HG03025 (cell line): Measurements from ENCODE around the gene TM4SF18.
"Not testable (repeated sequence)": the region's sequence is repeated elsewhere in the genome, so short reads cannot be mapped to it uniquely, and the experiment has no call there.

Source experiments
- ATAC-seq: cut with Tn5 transposase; IDR thresholded peaks from one replicate; pipeline ENCODE4 v1.9.1; 2021; ENCODE audit warnings: mild to moderate bottlenecking, moderate library complexity; ENCODE audit not compliant: unreplicated experiment, low FRiP score

Gene TM4SF18

DNA sequence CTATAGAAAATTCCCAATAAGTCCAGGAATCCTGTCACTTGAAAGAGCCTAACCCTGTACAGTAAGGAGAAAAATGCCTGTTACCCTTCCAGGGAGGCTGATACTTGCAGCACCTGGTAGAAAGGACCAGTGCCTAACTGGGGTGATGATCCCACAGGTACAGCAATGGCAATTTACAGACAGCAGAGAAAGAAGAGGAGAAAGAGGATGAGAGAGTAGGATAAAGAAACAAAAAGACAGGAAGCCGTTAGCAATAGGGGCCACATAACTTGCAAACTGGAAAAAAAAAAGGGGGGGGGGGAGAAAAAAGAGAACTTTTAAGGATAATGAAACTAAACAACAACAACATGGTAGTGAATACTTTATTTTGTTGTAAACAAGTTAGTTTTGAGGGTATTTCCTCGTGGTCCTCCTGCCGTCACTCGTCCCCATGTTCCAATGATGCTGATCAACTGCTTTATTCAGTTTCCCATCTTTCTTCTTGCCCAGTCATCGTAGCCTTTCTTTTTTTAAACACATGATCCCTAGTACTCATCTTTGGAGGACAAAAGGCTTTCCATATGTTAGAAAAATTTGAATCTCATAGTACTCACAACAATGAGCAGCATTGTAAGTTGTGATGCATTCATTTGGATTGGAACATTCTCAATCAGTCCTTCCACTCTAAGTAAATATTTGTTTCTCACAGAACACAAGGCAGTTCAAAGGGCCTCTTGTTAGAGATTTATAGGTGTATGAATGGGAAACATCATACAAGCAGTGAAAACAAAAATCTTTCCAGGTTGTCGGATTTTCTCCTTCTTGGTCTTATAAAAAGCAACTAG lies 35.5 kb upstream of the TM4SF18 start:
- no peak for ATAC-seq

DNA sequence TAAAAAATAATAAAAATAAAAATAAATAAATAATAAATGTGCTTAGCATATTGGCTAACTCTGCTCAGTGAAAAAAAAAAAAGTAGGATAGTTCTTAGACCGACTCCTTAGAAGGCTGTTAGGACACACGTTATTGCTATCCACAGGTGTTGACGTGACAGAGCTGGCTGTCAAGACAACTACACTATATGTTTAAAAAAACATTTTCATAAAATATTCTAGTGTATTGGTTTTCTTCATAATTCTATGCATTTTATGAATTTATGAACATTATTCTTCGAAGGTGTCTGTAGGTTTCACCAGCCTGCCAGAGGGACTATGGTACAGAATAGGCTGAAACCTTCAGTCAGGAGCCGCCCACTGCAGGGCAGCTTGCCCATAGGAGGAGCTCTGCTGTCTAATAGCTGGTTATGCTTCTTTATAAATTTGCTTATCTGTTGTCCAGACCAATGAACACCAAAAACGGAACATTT lies 34.8 kb upstream of the TM4SF18 start:
- ATAC-seq: no peak

DNA sequence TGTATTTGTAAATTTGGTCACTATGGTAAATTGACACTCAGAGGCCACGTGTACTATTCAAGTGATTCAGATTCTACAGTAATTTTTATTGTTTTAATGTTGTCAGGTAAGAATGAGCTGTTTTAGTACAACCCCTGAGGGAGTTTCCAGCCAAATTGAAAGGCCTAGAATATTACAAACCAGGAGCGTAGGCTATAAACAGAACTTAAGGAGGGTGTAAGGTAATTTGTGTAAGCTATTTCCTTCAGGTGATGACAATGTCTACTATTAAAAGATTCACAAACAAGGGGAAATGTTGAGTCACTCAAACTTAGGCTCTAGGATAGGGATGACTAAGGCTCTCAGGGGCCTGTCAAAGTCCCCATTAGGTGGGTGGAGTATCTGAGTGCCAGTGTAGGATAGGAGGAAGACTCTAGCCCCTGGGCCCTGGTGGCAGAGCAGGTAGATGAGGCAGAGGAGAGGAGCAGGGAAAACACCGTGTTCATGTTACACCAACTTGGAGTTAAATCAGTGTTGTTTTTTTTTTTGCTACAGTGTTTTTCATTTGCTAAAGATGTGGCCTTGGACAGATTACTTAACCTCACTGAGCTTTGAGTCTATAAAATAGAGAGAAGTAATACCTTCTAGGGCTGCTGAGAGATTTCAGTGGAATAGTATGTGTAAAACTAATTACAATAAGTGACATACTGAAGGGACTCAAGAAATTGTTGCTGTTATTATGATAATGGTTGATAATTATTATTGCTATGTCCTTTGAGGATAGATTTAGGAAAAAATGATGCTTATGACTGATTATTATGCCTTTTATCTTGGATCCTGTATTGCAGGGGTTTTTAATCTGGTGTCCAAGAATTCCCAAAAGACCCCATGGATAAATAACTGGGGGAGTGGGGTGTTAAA lies 33.8 kb upstream of the TM4SF18 start:
- no peak for ATAC-seq

- no peak for ATAC-seq
Observed at GRCh38 chr3:149366031-149366430, 32.6 kb upstream of the TM4SF18 start.

DNA sequence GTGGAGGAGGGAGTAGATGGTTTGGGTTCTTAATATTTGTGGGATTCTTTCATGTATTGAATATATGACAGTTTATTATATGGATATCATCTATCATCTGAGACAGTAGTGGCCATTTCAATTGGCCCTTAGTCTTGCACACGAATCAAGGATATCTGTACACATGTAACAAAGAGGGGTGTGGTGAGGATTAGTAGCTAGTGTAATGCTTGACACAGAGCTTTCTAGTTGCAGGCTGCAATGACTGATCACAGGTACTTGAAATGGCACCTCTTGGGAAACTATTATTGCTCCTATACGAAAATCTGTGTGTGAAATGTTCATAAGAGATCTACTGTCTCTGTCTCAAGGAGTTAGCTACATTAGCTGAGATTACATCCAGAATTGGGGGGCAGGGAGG lies 31.2 kb upstream of the TM4SF18 start:
- ATAC-seq: no peak

- no peak for ATAC-seq
Observed at GRCh38 chr3:149363053-149363452, 29.6 kb upstream of the TM4SF18 start.

- ATAC-seq: no peak
Observed at GRCh38 chr3:149362366-149362765, 28.9 kb upstream of the TM4SF18 start.

DNA sequence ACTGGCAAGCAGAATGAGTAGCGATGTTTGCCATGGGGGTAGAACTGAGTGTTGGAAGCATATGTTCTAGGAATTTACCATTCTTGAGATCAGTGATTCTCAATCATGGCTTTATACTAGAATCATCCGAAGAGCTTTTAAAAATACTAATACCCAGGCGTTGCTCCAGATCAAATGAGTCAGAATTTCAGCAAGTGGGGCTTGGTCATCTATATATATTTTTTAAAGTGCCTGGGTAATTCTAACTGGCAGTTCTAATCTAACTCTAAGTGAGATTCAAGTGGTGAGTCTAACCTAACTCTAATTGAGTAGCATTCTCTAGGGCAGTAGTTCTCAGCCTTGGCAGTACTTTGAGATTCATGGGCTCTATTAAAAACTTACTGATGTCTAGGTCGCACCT lies 23.2 kb upstream of the TM4SF18 start:
- no peak for ATAC-seq

DNA sequence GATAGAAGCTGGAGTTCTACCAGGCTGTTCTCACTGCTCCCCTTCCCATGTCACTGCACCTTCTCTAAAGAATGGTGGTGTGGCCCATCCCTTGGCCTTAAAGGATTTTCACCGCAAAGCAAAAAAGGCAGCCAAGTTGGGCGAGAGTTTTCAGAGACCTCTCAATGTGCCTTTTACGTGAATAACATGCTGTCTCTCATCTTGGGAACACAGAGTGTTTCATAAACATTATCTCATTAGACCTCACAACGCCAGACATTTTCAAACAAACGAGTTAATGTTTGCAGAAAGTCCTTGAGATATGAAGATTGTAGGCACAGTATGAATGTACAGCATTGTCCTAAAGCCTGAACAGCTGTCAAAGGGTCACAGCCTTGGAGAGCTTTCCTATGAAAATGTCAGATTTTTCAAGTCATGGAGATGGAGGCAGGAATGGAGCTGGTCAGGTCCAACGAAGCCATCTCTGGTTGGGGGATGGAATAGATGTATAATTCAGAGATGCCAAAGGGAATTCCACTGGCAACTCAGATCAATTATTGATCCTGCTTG lies 22.7 kb upstream of the TM4SF18 start:
- no peak for ATAC-seq

- no peak for ATAC-seq
Observed at GRCh38 chr3:149353581-149354184, 20.2 kb upstream of the TM4SF18 start.

DNA sequence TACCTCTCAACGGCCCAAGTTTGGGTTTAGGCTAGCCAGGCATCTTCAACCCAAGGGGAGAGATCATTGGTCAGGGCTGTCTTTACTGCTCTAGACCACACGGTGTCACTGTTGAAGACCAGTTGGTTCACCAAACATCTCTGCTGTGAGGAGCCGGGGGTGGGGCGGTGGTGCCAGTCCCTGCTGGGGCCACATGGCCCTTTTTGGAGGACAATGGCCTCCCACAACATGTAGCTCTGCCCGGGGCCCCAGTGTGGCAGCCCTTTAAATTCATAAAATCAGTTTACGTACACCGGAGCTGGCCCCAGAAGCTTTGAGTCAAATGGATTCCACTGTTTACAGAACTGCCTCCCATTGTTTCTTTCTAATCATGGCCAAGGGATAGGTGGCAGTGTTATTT lies 19.1 kb upstream of the TM4SF18 start:
- peak; percentile 74 for ATAC-seq

DNA sequence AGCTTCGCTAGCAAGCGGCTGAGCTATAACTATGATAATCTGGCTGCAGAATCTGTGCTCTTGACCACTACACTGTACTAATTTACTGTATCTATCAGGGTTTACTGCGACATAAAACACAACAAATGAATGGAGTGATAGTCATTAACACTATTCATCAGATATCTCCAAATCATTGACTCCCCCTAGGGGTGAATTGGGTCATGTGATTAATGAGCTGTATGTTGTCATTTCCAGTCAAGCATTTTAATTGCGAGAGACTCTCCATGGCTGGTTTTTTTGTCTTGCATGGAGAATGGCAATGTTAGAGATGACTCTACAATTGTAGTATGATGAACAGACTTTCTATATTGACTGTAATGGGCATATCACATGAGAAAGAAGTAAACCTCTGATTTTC lies 10.5 kb upstream of the TM4SF18 start:
- no peak for ATAC-seq

GRCh38 chr3:149342413-149343380 lies 9.3 kb upstream of the TM4SF18 start:
- no peak for ATAC-seq

- ATAC-seq: no peak
Observed at GRCh38 chr3:149340310-149340933, 7.0 kb upstream of the TM4SF18 start.

DNA sequence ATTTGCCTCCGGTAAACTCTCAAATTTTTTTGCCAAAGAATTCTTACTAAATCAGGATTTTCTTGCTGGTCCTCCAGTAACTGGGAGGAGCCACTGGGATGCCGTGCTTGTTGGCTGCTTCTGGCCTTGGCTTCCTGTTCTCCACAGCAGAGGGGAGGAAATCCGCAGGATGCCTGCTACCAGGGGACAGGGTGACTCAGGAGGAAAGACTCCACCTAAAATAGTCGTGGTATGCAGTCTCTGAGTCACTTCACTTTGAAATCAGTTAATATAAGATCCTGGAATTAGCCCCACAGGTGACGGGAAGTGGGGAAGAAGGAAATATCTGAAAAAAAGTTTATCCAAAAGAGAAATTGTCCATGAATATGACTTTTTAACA lies 6.5 kb upstream of the TM4SF18 start:
- ATAC-seq: no peak

DNA sequence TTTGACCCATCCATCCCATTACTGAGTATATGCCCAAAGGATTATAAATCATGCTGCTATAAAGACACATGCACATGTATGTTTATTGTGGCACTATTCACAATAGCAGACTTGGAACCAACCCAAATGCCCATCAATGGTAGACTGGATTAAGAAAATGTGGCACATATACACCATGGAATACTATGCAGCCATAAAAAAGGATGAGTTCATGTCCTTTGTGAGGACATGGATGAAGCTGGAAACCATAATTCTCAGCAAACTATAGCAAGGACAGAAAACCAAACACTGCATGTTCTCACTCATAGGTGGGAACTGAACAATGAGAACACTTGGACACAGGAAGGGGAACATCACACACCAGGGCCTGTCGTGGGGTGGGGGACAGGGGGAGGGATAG lies 4.0 kb upstream of the TM4SF18 start:
- ATAC-seq: not testable (repeated sequence)

GRCh38 chr3:149336925-149337324 lies 3.5 kb upstream of the TM4SF18 start:
- ATAC-seq: no peak

DNA sequence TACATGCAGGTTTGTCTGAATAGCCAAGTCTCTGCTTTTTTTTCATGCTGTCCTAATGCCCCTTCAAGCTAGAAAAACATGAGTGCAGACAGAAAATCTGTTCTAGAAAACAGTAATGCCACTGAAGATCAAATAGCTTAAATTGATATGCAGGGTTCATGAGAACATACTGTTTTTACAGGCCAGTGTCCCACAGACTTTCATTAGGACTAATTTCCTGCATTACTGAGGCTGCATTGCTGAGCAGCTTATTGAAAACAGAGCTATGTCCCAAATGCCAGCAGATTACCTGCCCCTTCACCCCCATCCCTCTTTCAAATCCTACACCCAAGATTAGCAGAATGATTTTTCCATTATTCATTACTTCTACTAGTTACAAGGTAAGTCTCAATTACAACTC lies 665 bp downstream of the TM4SF18 start:
- ATAC-seq: no peak

GRCh38 chr3:149332227-149332765 lies 1.1 kb downstream of the TM4SF18 start:
- no peak for ATAC-seq
